Upper lobe of left lung (tissue), 6 donors: ENCODE data around the gene PPP1R12B. TPM values are rescaled to one million over a fixed set of nuclear protein-coding genes. Genes with fewer than 3 reads are reported as not detected.
A peak's percentile ranks its signal among the peaks of the same experiment; 100 is the strongest.
"Not testable (repeated sequence)": the region's sequence is repeated elsewhere in the genome, so short reads cannot be mapped to it uniquely, and the experiment has no call there.

Experiments used
- ATAC-seq, 2 donors: fragments of 200-7000 bp; cut with Tn5 transposase; one replicate each; pipeline ENCODE4 v1.9.1; 2022; ENCODE audit warnings: mild to moderate bottlenecking in 2 of 2, moderate library complexity in 2 of 2; ENCODE audit not compliant: low FRiP score in 2 of 2
- DNase-seq, 2 donors: peaks; one replicate each; pipeline ENCODE4 v3.0.0-alpha.2; 2019 to 2020
- H3K27ac ChIP-seq, 4 donors: fragments of 200-600 bp; sonication (generic); one replicate each; pipeline ENCODE4 v1.5.1; 2016 to 2019
- H3K27me3 ChIP-seq, 4 donors: fragments of 200-600 bp; sonication (generic); one replicate each; pipeline ENCODE4 v1.5.1; 2017 to 2019
- H3K36me3 ChIP-seq, 4 donors: fragments of 200-600 bp; sonication (generic); one replicate each; pipeline ENCODE4 v1.5.1; 2016 to 2019
- H3K4me1 ChIP-seq, 4 donors: fragments of 200-600 bp; sonication (generic); one replicate each; pipeline ENCODE4 v1.5.1; 2018 to 2019
- H3K4me3 ChIP-seq, 4 donors: fragments of 200-600 bp; sonication (generic); one replicate each; pipeline ENCODE4 v1.5.1; 2017 to 2019; ENCODE audit warnings: mild to moderate bottlenecking in 2 of 4, moderate library complexity in 1 of 4
- H3K9me3 ChIP-seq, 4 donors: fragments of 200-600 bp; sonication (generic); one replicate each; pipeline ENCODE4 v1.5.1; 2018 to 2019
- EP300 ChIP-seq, 4 donors: sonication (generic); formaldehyde crosslinking; IDR thresholded peaks; one replicate each; pipeline ENCODE4 v1.5.1; 2017; ENCODE audit warnings: antibody characterized with exemption in 4 of 4, control low read depth in 2 of 4
- POLR2A ChIP-seq, 4 donors: fragments of 450-650 bp; IDR thresholded peaks; one replicate each; pipeline ENCODE4 v1.5.1; 2016 to 2017; ENCODE audit warnings: antibody characterized with exemption in 4 of 4, mild to moderate bottlenecking in 2 of 4
- POLR2AphosphoS5 ChIP-seq, 2 donors: sonication (generic); formaldehyde crosslinking; IDR thresholded peaks; one replicate each; pipeline ENCODE4 v1.5.1; 2017; ENCODE audit warnings: antibody characterized with exemption in 2 of 2
- WGBS, 2 donors: methylation state at CpG; one replicate each; pipeline ENCODE4 v1.1.5; 2017 to 2018; 5-methylcytosine and 5-hydroxymethylcytosine counted together
- total RNA-seq, 6 donors: library from RNA; depleted of rRNA in 4 of 6; stranded (reverse); fragments of >200 nt in 4 of 6; gene quantifications; one replicate each; pipeline versions ENCODE4 v1.1.0 to v1.2.1, GENCODE V29; 2016 to 2021
- TF ChIP-seq, protein P1 (sequence below), 6 experiments: fragments of 450-650 bp in 4 of 6; fragments of 200-600 bp in 2 of 6; sonication (generic) in 2 of 6; IDR thresholded peaks; one replicate each; pipeline ENCODE4 v1.5.1; 2016 to 2019; ENCODE audit warnings: antibody characterized with exemption in 6 of 6
- donor health status: DM: no; HTN: no; CAD: no; lungs with moderate emphysema.
- donor health status: DM: no; HTN: yes; CAD: no; lungs with severe emphysema.

The PPP1R12B gene
- total RNA-seq, 6 donors from 2014 or later = 27.6 to 120 (median 40.5) TPM

DNA sequence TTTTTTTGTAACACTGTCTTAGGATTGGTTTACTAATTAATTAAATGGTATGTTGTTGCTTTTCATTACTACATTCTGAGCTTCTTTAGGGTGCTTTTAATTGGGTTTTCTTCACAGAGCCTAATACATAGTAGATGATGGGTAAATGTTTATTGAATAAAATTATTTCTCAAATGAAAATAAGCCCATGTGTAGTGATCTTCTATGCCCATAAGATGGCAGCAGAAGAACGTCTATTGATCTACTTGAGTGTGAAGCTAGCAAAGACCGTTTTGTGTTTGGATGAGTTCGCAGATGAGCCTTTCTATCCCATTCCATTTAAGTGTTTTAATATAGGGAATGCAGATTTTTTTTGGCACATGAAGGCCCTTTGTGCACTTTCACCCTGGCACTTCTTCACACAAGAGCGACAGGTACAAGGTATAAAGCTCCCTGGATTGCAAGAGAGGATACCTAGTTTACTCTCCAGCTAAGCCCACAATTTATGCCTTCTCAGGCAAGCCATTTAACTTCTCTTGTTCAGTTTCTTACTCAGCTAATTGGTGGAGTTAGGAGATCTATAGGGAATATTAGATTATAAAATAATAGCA, 115.7 kb downstream of the PPP1R12B start:
- 27 to 39% methylated on average over 4 of the region's 4 CpGs for WGBS, 2 donors
- not testable (repeated sequence) for DNase-seq, H3K9me3 ChIP-seq, H3K27me3 ChIP-seq, H3K27ac ChIP-seq, H3K36me3 ChIP-seq
- Histone ChIP-seq H3K4me3 (peak overlapping the region in 1 of 4 donors; percentile 1), H3K4me1 (peaks cover 6 to 22% (median 16%) of the 10 kb centered on the region in 4 donors)
- peak in 1 of 2 donors; percentile 81 for ATAC-seq
- TF ChIP-seq, protein P1, sequence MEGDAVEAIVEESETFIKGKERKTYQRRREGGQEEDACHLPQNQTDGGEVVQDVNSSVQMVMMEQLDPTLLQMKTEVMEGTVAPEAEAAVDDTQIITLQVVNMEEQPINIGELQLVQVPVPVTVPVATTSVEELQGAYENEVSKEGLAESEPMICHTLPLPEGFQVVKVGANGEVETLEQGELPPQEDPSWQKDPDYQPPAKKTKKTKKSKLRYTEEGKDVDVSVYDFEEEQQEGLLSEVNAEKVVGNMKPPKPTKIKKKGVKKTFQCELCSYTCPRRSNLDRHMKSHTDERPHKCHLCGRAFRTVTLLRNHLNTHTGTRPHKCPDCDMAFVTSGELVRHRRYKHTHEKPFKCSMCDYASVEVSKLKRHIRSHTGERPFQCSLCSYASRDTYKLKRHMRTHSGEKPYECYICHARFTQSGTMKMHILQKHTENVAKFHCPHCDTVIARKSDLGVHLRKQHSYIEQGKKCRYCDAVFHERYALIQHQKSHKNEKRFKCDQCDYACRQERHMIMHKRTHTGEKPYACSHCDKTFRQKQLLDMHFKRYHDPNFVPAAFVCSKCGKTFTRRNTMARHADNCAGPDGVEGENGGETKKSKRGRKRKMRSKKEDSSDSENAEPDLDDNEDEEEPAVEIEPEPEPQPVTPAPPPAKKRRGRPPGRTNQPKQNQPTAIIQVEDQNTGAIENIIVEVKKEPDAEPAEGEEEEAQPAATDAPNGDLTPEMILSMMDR (IDR thresholded peaks at IDR 0.05) = peak in 5 of 6 experiments; percentile 28 to 69 (median 45)

DNA sequence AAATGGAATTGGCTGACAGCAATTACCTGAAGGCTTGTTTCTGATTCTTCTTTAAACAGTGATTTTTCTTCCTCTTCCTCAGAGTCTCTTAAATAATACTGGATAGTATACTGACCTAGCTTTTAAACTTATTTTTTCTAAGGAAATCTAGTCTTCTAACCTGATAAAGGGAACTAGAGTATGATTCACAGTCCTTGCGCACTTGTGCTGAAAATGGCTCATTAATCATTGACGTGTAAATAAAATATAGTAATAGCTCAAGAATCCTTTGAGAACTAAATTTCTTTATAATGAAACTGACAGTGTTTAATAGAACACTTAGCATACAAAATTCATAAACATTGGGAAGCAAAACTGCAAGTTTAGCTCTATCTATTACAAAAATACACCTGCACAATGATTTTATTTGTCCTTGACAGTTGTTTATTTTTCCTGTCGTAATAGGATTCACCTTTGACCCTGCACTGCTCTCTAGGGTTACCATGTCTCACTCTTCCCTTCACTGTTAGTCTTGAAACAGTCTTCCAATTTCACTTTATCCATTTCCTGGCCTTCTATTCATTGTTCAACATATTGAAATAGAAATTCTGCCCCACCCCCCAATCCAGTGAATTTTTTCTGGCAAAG, 117.3 kb downstream of the PPP1R12B start:
- 52 to 58% methylated on average over 3 of the region's 3 CpGs for WGBS, 2 donors
- H3K27me3 ChIP-seq, ATAC-seq, H3K4me3 ChIP-seq, H3K9me3 ChIP-seq, DNase-seq, H3K36me3 ChIP-seq, H3K27ac ChIP-seq: not testable (repeated sequence)
- peaks cover 6 to 19% (median 15%) of the 10 kb centered on the region in 4 donors for H3K4me1 ChIP-seq

DNA sequence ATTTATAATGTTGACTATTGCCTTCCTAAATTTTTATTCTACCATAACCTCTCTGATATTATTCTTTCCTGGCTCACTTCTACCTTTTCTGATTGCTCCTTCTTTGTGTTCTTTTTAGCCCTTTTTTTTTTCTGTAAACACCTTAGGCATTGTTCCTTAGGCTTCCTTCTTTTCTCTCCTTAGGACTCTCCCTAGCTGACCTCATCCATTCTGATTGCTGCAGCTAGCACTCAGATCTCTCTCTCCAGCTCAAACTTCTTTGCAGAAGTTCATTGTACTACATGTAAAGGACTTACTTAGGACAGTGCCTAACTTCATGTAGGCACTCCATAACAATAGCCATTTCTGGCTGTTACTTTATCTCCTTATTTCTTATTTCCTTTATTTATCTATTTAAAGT, 117.8 kb downstream of the PPP1R12B start:
- peaks cover 6 to 19% (median 15%) of the 10 kb centered on the region in 4 donors for H3K4me1 ChIP-seq
- not testable (repeated sequence) for H3K36me3 ChIP-seq, ATAC-seq, H3K27me3 ChIP-seq, H3K27ac ChIP-seq, H3K9me3 ChIP-seq, DNase-seq, H3K4me3 ChIP-seq

DNA sequence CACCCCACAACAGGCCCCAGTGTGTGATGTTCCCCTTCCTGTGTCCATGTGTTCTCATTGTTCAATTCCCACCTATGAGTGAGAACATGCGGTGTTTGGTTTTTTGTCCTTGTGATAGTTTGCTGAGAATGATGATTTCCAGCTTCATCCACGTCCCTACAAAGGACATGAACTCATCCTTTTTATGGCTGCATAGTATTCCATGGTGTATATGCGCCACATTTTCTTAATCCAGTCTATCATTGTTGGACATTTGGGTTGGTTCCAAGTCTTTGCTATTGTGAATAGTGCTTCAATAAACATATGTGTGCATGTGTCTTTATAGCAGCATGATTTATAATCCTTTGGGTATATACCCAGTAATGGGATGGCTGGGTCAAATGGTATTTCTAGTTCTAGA, 118.9 kb downstream of the PPP1R12B start:
- not testable (repeated sequence) for ATAC-seq, H3K27ac ChIP-seq, H3K27me3 ChIP-seq, H3K4me3 ChIP-seq, H3K9me3 ChIP-seq, H3K36me3 ChIP-seq, DNase-seq
- WGBS, 2 donors = 92 to 100% methylated on average over 2 to 3 of the region's 3 CpGs
- peaks cover 6 to 14% (median 11%) of the 10 kb centered on the region in 4 donors for H3K4me1 ChIP-seq

DNA sequence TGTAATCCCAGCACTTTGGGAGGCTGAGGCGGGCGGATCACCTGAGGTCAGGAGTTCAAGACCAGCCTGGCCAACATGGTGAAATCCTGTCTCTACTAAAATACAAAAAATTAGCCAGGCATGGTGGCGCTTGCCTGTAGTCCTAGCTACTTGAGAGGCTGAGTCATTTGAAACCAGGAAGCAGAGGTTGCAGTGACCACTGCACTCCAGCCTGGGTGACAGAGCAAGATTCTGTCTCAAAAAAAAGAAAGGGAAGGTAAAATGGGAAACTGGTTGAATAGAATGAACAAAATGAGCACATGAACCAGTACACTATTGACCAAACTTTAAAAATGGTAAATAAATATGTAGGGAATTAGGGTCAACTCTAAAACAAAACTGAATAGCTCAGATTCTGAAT, 120.2 kb downstream of the PPP1R12B start:
- H3K4me1 ChIP-seq = peaks cover 6 to 14% (median 10%) of the 10 kb centered on the region in 4 donors
- not testable (repeated sequence) for H3K4me3 ChIP-seq, H3K36me3 ChIP-seq, H3K27ac ChIP-seq, H3K9me3 ChIP-seq, H3K27me3 ChIP-seq, ATAC-seq
- WGBS, 2 donors = 81 to 93% methylated on average over 3 of the region's 3 CpGs
- peak; percentile 1 to 73 for DNase-seq

DNA sequence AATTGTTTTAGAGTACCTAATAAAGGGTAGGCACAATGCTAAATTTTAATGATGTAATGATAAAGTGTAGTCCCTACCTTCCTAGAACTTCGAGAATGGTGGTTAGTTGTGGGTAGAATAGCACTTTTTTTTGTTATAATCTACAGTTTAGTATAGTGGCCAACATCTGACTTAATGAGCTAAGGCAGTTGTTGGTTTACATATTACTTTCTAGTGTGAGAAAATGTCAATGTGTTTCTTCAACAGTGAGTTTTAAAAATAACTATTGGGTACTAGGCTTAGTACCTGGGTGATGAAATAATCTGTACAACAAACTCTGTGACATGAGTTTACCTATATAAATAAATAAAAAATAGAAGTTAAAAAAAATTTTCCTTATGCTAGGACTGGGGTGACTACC, 120.6 kb downstream of the PPP1R12B start:
- DNase-seq, H3K27ac ChIP-seq, H3K4me1 ChIP-seq, H3K9me3 ChIP-seq, H3K36me3 ChIP-seq, H3K27me3 ChIP-seq, ATAC-seq, H3K4me3 ChIP-seq: not testable (repeated sequence)
- WGBS, 2 donors = 86 to 89% methylated on average over 1 of the region's 1 CpG

DNA sequence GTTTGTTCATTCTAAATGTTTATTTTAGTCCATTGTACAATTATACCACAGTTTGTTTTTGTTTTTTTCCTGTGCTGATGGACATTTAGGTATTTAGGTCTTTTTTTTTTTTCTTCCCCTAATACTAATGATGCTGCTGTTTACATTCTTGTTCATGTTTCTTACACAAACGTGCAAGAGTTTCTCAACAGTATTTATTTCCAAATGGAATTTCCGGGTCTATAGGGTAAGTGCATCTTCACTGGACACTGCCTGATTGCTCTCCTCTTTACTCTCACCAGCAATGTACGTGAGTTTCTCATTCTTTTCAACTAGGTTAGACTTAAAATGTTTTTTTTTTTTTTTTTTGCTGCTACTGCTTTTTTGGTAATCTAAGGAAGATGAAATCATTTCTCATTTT, 122.7 kb downstream of the PPP1R12B start:
- no peak for DNase-seq
- no peaks in the 10 kb centered on the region for H3K27me3 ChIP-seq
- ATAC-seq = no peak
- no peaks in the 10 kb centered on the region for H3K9me3 ChIP-seq
- WGBS, 2 donors = 66 to 70% methylated on average over 3 of the region's 3 CpGs
- peaks cover 0 to 4% (median 0%) of the 10 kb centered on the region in 4 donors for H3K4me1 ChIP-seq
- no peak overlapping the region for H3K27ac ChIP-seq
- H3K4me3 ChIP-seq = no peak overlapping the region
- TF ChIP-seq EP300 (IDR thresholded peaks at IDR 0.05) (no peak), POLR2A (IDR thresholded peaks at IDR 0.05) (no peak), POLR2AphosphoS5 (IDR thresholded peaks at IDR 0.05) (no peak)
- TF ChIP-seq, protein P1 (IDR thresholded peaks at IDR 0.05) = no peak
- no peaks in the 10 kb centered on the region for H3K36me3 ChIP-seq

DNA sequence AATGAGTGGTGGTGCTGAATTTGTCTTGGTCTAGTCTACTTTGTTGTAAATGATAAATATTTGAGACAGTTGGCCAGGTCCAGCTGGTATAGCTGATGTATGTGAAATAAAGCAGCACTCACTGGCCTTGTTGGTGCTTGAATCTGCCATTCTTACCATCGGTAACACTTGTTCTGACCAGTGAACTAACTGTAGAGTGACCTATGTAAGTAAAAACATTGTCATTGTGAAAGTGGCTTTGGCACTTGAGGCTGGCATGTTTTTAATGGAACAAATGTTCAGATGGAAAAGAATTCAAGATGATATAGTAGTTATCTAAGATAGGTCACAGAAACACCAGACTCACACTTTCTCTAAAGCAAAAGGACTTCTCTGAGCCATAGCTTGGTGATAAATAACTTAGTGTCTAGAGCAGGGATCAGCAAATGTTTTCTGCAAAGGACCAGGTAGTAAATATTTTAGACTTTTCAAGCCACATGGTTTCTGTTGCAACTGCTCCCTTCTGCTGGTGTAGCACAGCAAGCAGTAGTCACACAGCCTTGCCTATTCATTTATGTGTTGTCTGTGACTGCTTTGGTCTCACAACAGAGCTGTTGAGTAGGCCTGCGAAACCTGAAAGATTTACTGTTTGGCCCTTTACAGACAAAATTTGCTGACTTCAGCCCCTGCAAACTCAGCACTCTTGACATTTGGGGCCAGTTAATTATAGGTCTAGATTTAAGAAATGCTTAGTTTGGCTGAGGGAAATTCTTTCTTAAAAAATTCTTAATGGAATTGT, 124.0 kb downstream of the PPP1R12B start:
- not testable (repeated sequence) for DNase-seq, ATAC-seq, H3K4me1 ChIP-seq, H3K27me3 ChIP-seq, H3K27ac ChIP-seq, H3K4me3 ChIP-seq, H3K36me3 ChIP-seq, H3K9me3 ChIP-seq
- WGBS, 2 donors = 70 to 86% methylated on average over 2 of the region's 2 CpGs

DNA sequence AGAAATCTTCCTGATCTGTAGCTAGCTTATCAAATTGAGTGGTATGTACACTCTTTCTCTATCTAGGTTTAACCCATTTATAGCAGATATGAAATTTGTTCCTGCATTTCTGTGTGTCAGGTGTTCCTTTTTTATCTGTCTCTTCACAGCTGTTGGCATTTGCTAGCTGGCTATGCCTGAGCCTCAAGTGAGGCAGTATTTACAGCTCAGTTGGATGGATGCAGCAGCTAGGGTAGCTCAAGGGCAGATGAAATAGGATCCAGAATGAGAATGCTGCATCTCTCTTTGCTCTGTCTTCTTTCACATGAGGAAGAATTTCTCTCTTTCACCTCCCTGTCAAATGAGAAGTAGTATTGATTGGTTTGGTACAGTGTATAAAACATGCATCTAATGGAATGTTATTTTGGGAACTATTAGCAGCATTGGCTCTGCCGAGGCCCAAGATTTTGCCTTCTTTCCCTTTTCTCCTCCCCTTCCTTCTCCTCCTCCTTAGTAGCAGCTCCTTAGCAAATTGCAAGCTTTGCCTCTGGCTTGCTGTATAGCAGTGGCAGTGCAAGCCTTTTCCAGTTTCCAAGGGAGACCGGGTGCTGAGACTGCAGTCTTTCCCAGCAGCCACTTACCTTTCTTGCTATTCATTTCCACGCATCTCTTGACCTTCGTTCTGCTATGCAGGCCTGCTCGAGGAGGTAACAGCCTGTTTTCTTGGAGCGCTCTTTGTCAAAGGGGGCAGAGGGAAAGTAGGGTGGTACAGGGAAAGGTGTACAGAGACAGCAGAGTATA, 125.0 kb downstream of the PPP1R12B start:
- H3K9me3 ChIP-seq, H3K4me1 ChIP-seq, ATAC-seq, DNase-seq, H3K27ac ChIP-seq, H3K36me3 ChIP-seq, H3K4me3 ChIP-seq, H3K27me3 ChIP-seq: not testable (repeated sequence)
- WGBS, 2 donors = 87 to 91% methylated on average over 6 of the region's 6 CpGs

DNA sequence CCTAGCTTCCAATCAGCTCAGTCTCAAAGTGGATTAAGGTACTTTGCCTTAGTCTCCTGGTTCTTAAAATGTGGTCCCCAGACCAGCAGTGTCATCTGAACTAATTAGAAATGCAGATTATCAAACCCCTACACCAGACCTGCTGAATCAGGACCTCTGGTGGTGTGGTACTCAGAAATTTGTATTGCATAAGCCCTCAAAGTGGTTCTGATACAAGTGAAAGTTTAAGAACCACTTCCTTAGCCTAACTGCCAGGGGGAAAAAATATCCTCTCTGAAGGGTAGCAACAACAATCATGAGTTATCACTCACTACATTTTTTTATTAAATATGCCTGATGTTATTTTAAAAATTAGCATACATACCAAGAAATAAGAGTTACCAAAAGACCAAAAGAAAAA, 131.2 kb downstream of the PPP1R12B start:
- not testable (repeated sequence) for H3K36me3 ChIP-seq, H3K4me3 ChIP-seq, H3K9me3 ChIP-seq, H3K27ac ChIP-seq, DNase-seq, ATAC-seq, H3K27me3 ChIP-seq
- H3K4me1 ChIP-seq = peaks cover 3 to 11% (median 7%) of the 10 kb centered on the region in 4 donors
